Subcutaneous abdominal adipose tissue (tissue), 5 donors: ENCODE data around the gene LRRC37A3.
"Not testable (repeated sequence)": the region's sequence is repeated elsewhere in the genome, so short reads cannot be mapped to it uniquely, and the experiment has no call there.

Experiments
- H3K27ac ChIP-seq: one replicate; pipeline ENCODE4 v1.7.0; 2013; ENCODE audit warnings: low read depth, mild to moderate bottlenecking, inconsistent platforms, low read length, moderate library complexity
- H3K27me3 ChIP-seq, 5 donors: one replicate each; pipeline ENCODE4 v1.7.0; 2013; ENCODE audit warnings: low read length in 5 of 5, inconsistent platforms in 1 of 5; ENCODE audit not compliant: control insufficient read depth in 5 of 5, insufficient read depth in 4 of 5
- H3K36me3 ChIP-seq, 5 donors: one replicate each; pipeline ENCODE4 v1.7.0; 2013; ENCODE audit warnings: low read length in 5 of 5; ENCODE audit not compliant: control insufficient read depth in 5 of 5, insufficient read depth in 5 of 5
- H3K4me1 ChIP-seq, 5 donors: one replicate each; pipeline ENCODE4 v1.7.0; 2013; ENCODE audit warnings: low read length in 5 of 5, mild to moderate bottlenecking in 3 of 5, moderate library complexity in 1 of 5; ENCODE audit not compliant: control insufficient read depth in 5 of 5, insufficient read depth in 5 of 5
- H3K4me3 ChIP-seq, 5 donors: one replicate each; pipeline ENCODE4 v1.7.0; 2013; ENCODE audit warnings: low read length in 5 of 5, low read depth in 1 of 5
- H3K9ac ChIP-seq, 5 donors: one replicate each; pipeline ENCODE4 v1.7.0; 2013; ENCODE audit warnings: low read length in 5 of 5, mild to moderate bottlenecking in 4 of 5, moderate library complexity in 3 of 5
- H3K9me3 ChIP-seq, 5 donors: one replicate each; pipeline ENCODE4 v1.7.0; 2013; ENCODE audit warnings: low read length in 5 of 5; ENCODE audit not compliant: control insufficient read depth in 5 of 5
- donor health status: healthy.
- donor health status: healthy.
- donor health status: healthy.
- donor health status: healthy.
- donor health status: healthy.

LRRC37A3 gene

GRCh38 chr17:64808178-64808977 lies 110.9 kb downstream of the LRRC37A3 start:
- not testable (repeated sequence) for H3K9me3 ChIP-seq, H3K4me3 ChIP-seq, H3K27me3 ChIP-seq, H3K27ac ChIP-seq, H3K9ac ChIP-seq, H3K4me1 ChIP-seq, H3K36me3 ChIP-seq
